Vagina (tissue), 2 donors: ENCODE results near the gene KRTAP12-1. TPM values are rescaled to one million over a fixed set of nuclear protein-coding genes. Genes with fewer than 3 reads are reported as not detected.

Source experiments
- DNase-seq, 2 donors: peaks; one replicate each; pipeline ENCODE4 v3.0.0-alpha.2; 2017; ENCODE audit errors: extremely low spot score in 2 of 2
- H3K27ac ChIP-seq: fragments of 200-600 bp; sonication (generic); one replicate; pipeline ENCODE4 v1.5.1; 2019
- H3K27me3 ChIP-seq: fragments of 200-600 bp; sonication (generic); one replicate; pipeline ENCODE4 v1.5.1; 2019
- H3K36me3 ChIP-seq, 2 donors: fragments of 200-600 bp; sonication (generic); one replicate each; pipeline ENCODE4 v1.5.1; 2017 to 2019
- H3K4me1 ChIP-seq: fragments of 200-600 bp; sonication (generic); one replicate; pipeline ENCODE4 v1.5.1; 2019
- H3K4me3 ChIP-seq, 2 donors: fragments of 200-600 bp; sonication (generic); 1 replicate in 1 of 2; 2 replicates in 1 of 2; pipeline ENCODE4 v1.5.1; 2016 to 2019
- H3K9me3 ChIP-seq: fragments of 200-600 bp; sonication (generic); one replicate; pipeline ENCODE4 v1.5.1; 2019
- CTCF ChIP-seq, 3 experiments: fragments of 450-650 bp in 2 of 3; fragments of 200-600 bp in 1 of 3; sonication (generic) in 1 of 3; IDR thresholded peaks; one replicate each; pipeline ENCODE4 v1.5.1; 2017 to 2019; ENCODE audit warnings: antibody characterized with exemption in 3 of 3, mild to moderate bottlenecking in 2 of 3, moderate library complexity in 2 of 3
- POLR2A ChIP-seq, 2 donors: fragments of 450-650 bp; IDR thresholded peaks; one replicate each; pipeline ENCODE4 v1.6.1; 2017; ENCODE audit warnings: antibody characterized with exemption in 2 of 2, mild to moderate bottlenecking in 2 of 2, moderate library complexity in 2 of 2
- POLR2AphosphoS5 ChIP-seq, 2 donors: sonication (generic); formaldehyde crosslinking; IDR thresholded peaks; one replicate each; pipeline ENCODE4 v1.9.0; 2017; ENCODE audit warnings: antibody characterized with exemption in 2 of 2, mild to moderate bottlenecking in 2 of 2, low read depth in 1 of 2; ENCODE audit not compliant: insufficient read depth in 1 of 2
- intact Hi-C: fragments of 100-400 bp; cut with DNase I; formaldehyde crosslinking; loops from one replicate; pipeline ENCODE4 v1.15.1; 2023
- total RNA-seq: library from RNA; depleted of rRNA; stranded (reverse); fragments of >200 nt; gene quantifications from one replicate; pipeline ENCODE4 v1.2.3, GENCODE V29; 2016

Gene KRTAP12-1
- total RNA-seq, 1 donor from 2014 or later: not detected

- Histone ChIP-seq H3K9me3 (no peaks in the 10 kb centered on the region), H3K27ac (no peak overlapping the region), H3K27me3 (no peaks in the 10 kb centered on the region), H3K4me1 (peaks cover 3% of the 10 kb centered on the region), H3K36me3 (no peaks in the 10 kb centered on the region), H3K4me3 (no peak overlapping the region)
- no peak for DNase-seq
- TF ChIP-seq POLR2A (IDR thresholded peaks at IDR 0.05): no peak
- no peak for TF ChIP-seq POLR2AphosphoS5 (IDR thresholded peaks at IDR 0.05; ENCODE audit: insufficient read depth in 1 of 2, low read depth in 1 of 2)
- TF ChIP-seq CTCF (IDR thresholded peaks at IDR 0.05): no peak
- intact Hi-C loops: no loop called here
These were observed 46.8 kb upstream of the KRTAP12-1 start for GRCh38 chr21:44728716-44729115.

GRCh38 chr21:44727757-44728156 is 45.8 kb upstream of the KRTAP12-1 start:
- no peak for TF ChIP-seq POLR2AphosphoS5 (IDR thresholded peaks at IDR 0.05; ENCODE audit: insufficient read depth in 1 of 2, low read depth in 1 of 2)
- no peak for TF ChIP-seq CTCF (IDR thresholded peaks at IDR 0.05)
- Histone ChIP-seq H3K9me3 (no peaks in the 10 kb centered on the region), H3K27ac (no peak overlapping the region), H3K4me1 (peaks cover 10% of the 10 kb centered on the region), H3K27me3 (no peaks in the 10 kb centered on the region), H3K4me3 (no peak overlapping the region), H3K36me3 (no peaks in the 10 kb centered on the region)
- intact Hi-C loops: no loop called here
- no peak for DNase-seq

GRCh38 chr21:44727321-44727720 is 45.4 kb upstream of the KRTAP12-1 start:
- no peak overlapping the region for H3K27ac ChIP-seq

GRCh38 chr21:44726826-44727225 is 44.9 kb upstream of the KRTAP12-1 start:
- H3K4me1 ChIP-seq: peaks cover 10% of the 10 kb centered on the region
- TF ChIP-seq CTCF (IDR thresholded peaks at IDR 0.05) (no peak), POLR2A (IDR thresholded peaks at IDR 0.05) (no peak), POLR2AphosphoS5 (IDR thresholded peaks at IDR 0.05; ENCODE audit: insufficient read depth in 1 of 2, low read depth in 1 of 2) (no peak)
- H3K27me3 ChIP-seq: no peaks in the 10 kb centered on the region
- no peak for DNase-seq
- H3K4me3 ChIP-seq: no peak overlapping the region
- H3K27ac ChIP-seq: no peak overlapping the region
- no peaks in the 10 kb centered on the region for H3K36me3 ChIP-seq
- intact Hi-C loops: no loop called here
- no peaks in the 10 kb centered on the region for H3K9me3 ChIP-seq

More at GRCh38 chr21:44727321-44727720, 45.4 kb upstream of the KRTAP12-1 start:
- H3K9me3 ChIP-seq: no peaks in the 10 kb centered on the region
- no peaks in the 10 kb centered on the region for H3K27me3 ChIP-seq
- intact Hi-C loops: no loop called here
- peaks cover 10% of the 10 kb centered on the region for H3K4me1 ChIP-seq
- no peak for DNase-seq
- no peak overlapping the region for H3K4me3 ChIP-seq
- no peaks in the 10 kb centered on the region for H3K36me3 ChIP-seq
- no peak for TF ChIP-seq POLR2AphosphoS5 (IDR thresholded peaks at IDR 0.05; ENCODE audit: insufficient read depth in 1 of 2, low read depth in 1 of 2)
- TF ChIP-seq POLR2A (IDR thresholded peaks at IDR 0.05): no peak
- no peak for TF ChIP-seq CTCF (IDR thresholded peaks at IDR 0.05)

- H3K27ac ChIP-seq: no peak overlapping the region
- no peaks in the 10 kb centered on the region for H3K36me3 ChIP-seq
- no peak for TF ChIP-seq CTCF (IDR thresholded peaks at IDR 0.05)
- TF ChIP-seq POLR2A (IDR thresholded peaks at IDR 0.05): no peak
- TF ChIP-seq POLR2AphosphoS5 (IDR thresholded peaks at IDR 0.05; ENCODE audit: insufficient read depth in 1 of 2, low read depth in 1 of 2): no peak
- intact Hi-C loops: no loop called here
- DNase-seq: no peak
- no peaks in the 10 kb centered on the region for H3K27me3 ChIP-seq
- no peaks in the 10 kb centered on the region for H3K9me3 ChIP-seq
- peaks cover 10% of the 10 kb centered on the region for H3K4me1 ChIP-seq
- no peak overlapping the region for H3K4me3 ChIP-seq
These were observed 43.0 kb upstream of the KRTAP12-1 start for GRCh38 chr21:44724926-44725325.
